ENCODE measurements around the gene PRKCA. TPM values are rescaled to one million over a fixed set of nuclear protein-coding genes. Genes with fewer than 3 reads are reported as not detected.

The PRKCA gene
- total RNA-seq, 1 experiment from 2014 or later, result 29.5 TPM

- ATAC-seq, result no peak
- POLR2A ChIA-PET, result no interaction called here
- H3K27me3 Mint-ChIP-seq (ENCODE audit: low read depth), result no peaks in the 10 kb centered on the region; the same call in 1 of the 2 replicates
- peaks cover 34% of the 10 kb centered on the region for H3K4me1 Mint-ChIP-seq
- no peak overlapping the region for H3K27ac Mint-ChIP-seq
- TF ChIP-seq SP1 (CRISPR knock-in tag; conservative IDR thresholded peaks at IDR 0.05) (no peak), SOX15 (CRISPR knock-in tag; IDR thresholded peaks at IDR 0.05) (no peak), MAX (CRISPR knock-in tag; IDR thresholded peaks at IDR 0.05) (no peak), RORB (CRISPR knock-in tag; IDR thresholded peaks at IDR 0.05) (no peak), ESRRA (CRISPR knock-in tag; IDR thresholded peaks at IDR 0.05; ENCODE audit: borderline replicate concordance) (no peak), ZNF423 (CRISPR knock-in tag; IDR thresholded peaks at IDR 0.05) (no peak), FOXP1 (CRISPR knock-in tag; IDR thresholded peaks at IDR 0.05; ENCODE audit: borderline replicate concordance) (no peak), ZNF219 (CRISPR knock-in tag; IDR thresholded peaks at IDR 0.05; ENCODE audit: borderline replicate concordance) (no peak), IRF1 (CRISPR knock-in tag; IDR thresholded peaks at IDR 0.05) (no peak), SMAD4 (CRISPR knock-in tag; IDR thresholded peaks at IDR 0.05) (no peak), STAT6 (CRISPR knock-in tag; conservative IDR thresholded peaks at IDR 0.05; ENCODE audit: low read depth) (no peak), ATF1 (CRISPR knock-in tag; IDR thresholded peaks at IDR 0.05) (no peak)
- TF ChIP-seq, protein P1, sequence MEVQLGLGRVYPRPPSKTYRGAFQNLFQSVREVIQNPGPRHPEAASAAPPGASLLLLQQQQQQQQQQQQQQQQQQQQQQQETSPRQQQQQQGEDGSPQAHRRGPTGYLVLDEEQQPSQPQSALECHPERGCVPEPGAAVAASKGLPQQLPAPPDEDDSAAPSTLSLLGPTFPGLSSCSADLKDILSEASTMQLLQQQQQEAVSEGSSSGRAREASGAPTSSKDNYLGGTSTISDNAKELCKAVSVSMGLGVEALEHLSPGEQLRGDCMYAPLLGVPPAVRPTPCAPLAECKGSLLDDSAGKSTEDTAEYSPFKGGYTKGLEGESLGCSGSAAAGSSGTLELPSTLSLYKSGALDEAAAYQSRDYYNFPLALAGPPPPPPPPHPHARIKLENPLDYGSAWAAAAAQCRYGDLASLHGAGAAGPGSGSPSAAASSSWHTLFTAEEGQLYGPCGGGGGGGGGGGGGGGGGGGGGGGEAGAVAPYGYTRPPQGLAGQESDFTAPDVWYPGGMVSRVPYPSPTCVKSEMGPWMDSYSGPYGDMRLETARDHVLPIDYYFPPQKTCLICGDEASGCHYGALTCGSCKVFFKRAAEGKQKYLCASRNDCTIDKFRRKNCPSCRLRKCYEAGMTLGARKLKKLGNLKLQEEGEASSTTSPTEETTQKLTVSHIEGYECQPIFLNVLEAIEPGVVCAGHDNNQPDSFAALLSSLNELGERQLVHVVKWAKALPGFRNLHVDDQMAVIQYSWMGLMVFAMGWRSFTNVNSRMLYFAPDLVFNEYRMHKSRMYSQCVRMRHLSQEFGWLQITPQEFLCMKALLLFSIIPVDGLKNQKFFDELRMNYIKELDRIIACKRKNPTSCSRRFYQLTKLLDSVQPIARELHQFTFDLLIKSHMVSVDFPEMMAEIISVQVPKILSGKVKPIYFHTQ (CRISPR knock-in tag; IDR thresholded peaks at IDR 0.05), result no peak
- TF ChIP-seq, protein P2, sequence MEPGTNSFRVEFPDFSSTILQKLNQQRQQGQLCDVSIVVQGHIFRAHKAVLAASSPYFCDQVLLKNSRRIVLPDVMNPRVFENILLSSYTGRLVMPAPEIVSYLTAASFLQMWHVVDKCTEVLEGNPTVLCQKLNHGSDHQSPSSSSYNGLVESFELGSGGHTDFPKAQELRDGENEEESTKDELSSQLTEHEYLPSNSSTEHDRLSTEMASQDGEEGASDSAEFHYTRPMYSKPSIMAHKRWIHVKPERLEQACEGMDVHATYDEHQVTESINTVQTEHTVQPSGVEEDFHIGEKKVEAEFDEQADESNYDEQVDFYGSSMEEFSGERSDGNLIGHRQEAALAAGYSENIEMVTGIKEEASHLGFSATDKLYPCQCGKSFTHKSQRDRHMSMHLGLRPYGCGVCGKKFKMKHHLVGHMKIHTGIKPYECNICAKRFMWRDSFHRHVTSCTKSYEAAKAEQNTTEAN (CRISPR knock-in tag; IDR thresholded peaks at IDR 0.05), result no peak
- H3K36me3 Mint-ChIP-seq, result no peaks in the 10 kb centered on the region
- CTCF ChIA-PET, result no interaction called here
- no peaks in the 10 kb centered on the region for H3K9me3 Mint-ChIP-seq
- no peak overlapping the region for H3K4me3 Mint-ChIP-seq
- no peak for DNase-seq (ENCODE audit: low spot score)
These were observed 504.8 kb downstream of the PRKCA start for GRCh38 chr17:66807182-66807581.

- CTCF ChIA-PET, result no interaction called here
- DNase-seq (ENCODE audit: low spot score) (no peak), ATAC-seq (no peak)
- TF ChIP-seq HMGA2 (CRISPR knock-in tag; IDR thresholded peaks at IDR 0.05), result no peak
- TF ChIP-seq ATF3 (CRISPR knock-in tag; conservative IDR thresholded peaks at IDR 0.05), result no peak
- no peak for TF ChIP-seq SOX15 (CRISPR knock-in tag; IDR thresholded peaks at IDR 0.05)
- TF ChIP-seq ZNF671 (CRISPR knock-in tag; IDR thresholded peaks at IDR 0.05), result no peak
- no peak for TF ChIP-seq JUN (CRISPR knock-in tag; IDR thresholded peaks at IDR 0.05)
- TF ChIP-seq JAZF1 (CRISPR knock-in tag; IDR thresholded peaks at IDR 0.05), result no peak
- TF ChIP-seq SP1 (CRISPR knock-in tag; conservative IDR thresholded peaks at IDR 0.05), result no peak
- H3K36me3 Mint-ChIP-seq, result no peaks in the 10 kb centered on the region
- H3K27me3 Mint-ChIP-seq (ENCODE audit: low read depth), result no peaks in the 10 kb centered on the region
- H3K4me3 Mint-ChIP-seq, result no peak overlapping the region
- H3K27ac Mint-ChIP-seq, result no peak overlapping the region
- POLR2A ChIA-PET, result no interaction called here
- peaks cover 14% of the 10 kb centered on the region for H3K4me1 Mint-ChIP-seq
- H3K9me3 Mint-ChIP-seq, result no peaks in the 10 kb centered on the region
These were observed 507.0 kb downstream of the PRKCA start for GRCh38 chr17:66809408-66809807.

All from WTC11 (cell line).